ENCODE data around the gene KCTD17. TPM values are rescaled to one million over a fixed set of nuclear protein-coding genes. Genes with fewer than 3 reads are reported as not detected.

KCTD17 gene
- total and polyA plus RNA-seq, 2 of the 4 experiments (the other 2 are of a cell fraction): 28.3 to 37.3 TPM

GRCh38 chr22:37070744-37071143 is 19.2 kb downstream of the KCTD17 start:
- TF ChIP-seq NFE2L2 (IDR thresholded peaks at IDR 0.05; ENCODE audit: low read depth, low read length): no peak
- TF ChIP-seq RCOR1 (IDR thresholded peaks at IDR 0.05; ENCODE audit: insufficient replicate concordance, low read length): no peak
- no peak for TF ChIP-seq BHLHE40 (IDR thresholded peaks at IDR 0.05; ENCODE audit: low read depth, low read length)
- TF ChIP-seq MAFK (IDR thresholded peaks at IDR 0.05; ENCODE audit: low read depth, low read length): no peak
- no peak for TF ChIP-seq ELK1 (IDR thresholded peaks at IDR 0.05; ENCODE audit: borderline replicate concordance, low read depth, low read length)
- TF ChIP-seq RAD21 (IDR thresholded peaks at IDR 0.05; ENCODE audit: low read length): no peak
- no peak for TF ChIP-seq MAZ (IDR thresholded peaks at IDR 0.05; ENCODE audit: borderline replicate concordance, low read depth, low read length)
- no peak for TF ChIP-seq FOS (IDR thresholded peaks at IDR 0.05; ENCODE audit: low read depth, low read length)
- TF ChIP-seq CHD1 (IDR thresholded peaks at IDR 0.05; ENCODE audit: low read depth, low read length): no peak
- TF ChIP-seq MXI1 (IDR thresholded peaks at IDR 0.05; ENCODE audit: borderline replicate concordance, low read depth, low read length): no peak
- no peak for TF ChIP-seq SMC3 (IDR thresholded peaks at IDR 0.05; ENCODE audit: low read depth, low read length)
- TF ChIP-seq USF2 (IDR thresholded peaks at IDR 0.05; ENCODE audit: low read depth, low read length): no peak
- TF ChIP-seq CEBPB (IDR thresholded peaks at IDR 0.05; ENCODE audit: low read depth, low read length): no peak
- TF ChIP-seq POLR2A (IDR thresholded peaks at IDR 0.05; ENCODE audit: low read depth, low read length): no peak
- TF ChIP-seq CTCF (conservative IDR thresholded peaks at IDR 0.05; ENCODE audit: low read depth, low read length): no peak
- TF ChIP-seq RFX5 (IDR thresholded peaks at IDR 0.05; ENCODE audit: low read depth, low read length): no peak
- H3K9ac ChIP-seq (ENCODE audit: low read depth, low read length): no peak overlapping the region
- no peak overlapping the region for H2AK5ac ChIP-seq (ENCODE audit: low read depth, low read length)
- no peak overlapping the region for H3K18ac ChIP-seq (ENCODE audit: low read depth, low read length)
- ChIA-PET POLR2A (ENCODE audit: unreplicated experiment) (no interaction called here), CTCF (interaction anchor here (0.8 kb wide), 1 partner anchor 14 kb away, joined by 3 read pairs; no protein-coding TSS in a partner anchor)
- H4K8ac ChIP-seq (ENCODE audit: low read depth in 2 of 2, low read length in 2 of 2): no peak overlapping the region
- H3K4ac ChIP-seq (ENCODE audit: low read depth, low read length): no peak overlapping the region
- no peaks in the 10 kb centered on the region for H4K20me1 ChIP-seq (ENCODE audit: insufficient read depth, low read length)
- DNase-seq (no peak), ATAC-seq (ENCODE audit: low read depth) (no peak)
- 90% methylated on average over 2 of the region's 9 CpGs; no CpG with 5 or more reads in 1 of the 2 experiments for WGBS, 2 experiments (ENCODE audit: extremely low coverage in 2 of 2, insufficient read length in 1 of 2)
- H2BK120ac ChIP-seq (ENCODE audit: low read depth, low read length): no peak overlapping the region
- H2AFZ ChIP-seq (replicated peaks; ENCODE audit: low read length, poor library complexity): no peak overlapping the region
- H3K23ac ChIP-seq (ENCODE audit: low read depth, low read length): no peak overlapping the region
- dilution Hi-C loops (cut with HindIII; ENCODE audit: low sequenced_read_pairs, unreplicated experiment) (no loop called here), in situ Hi-C loops (cut with MboI; ENCODE audit: low sequenced_read_pairs) (no loop called here), intact Hi-C loops (cut with micrococcal nuclease) (no loop called here)
- H3K36me3 ChIP-seq (ENCODE audit: control insufficient read depth, insufficient read depth, low read length): no peaks in the 10 kb centered on the region
- no peak overlapping the region for H3K4me3 ChIP-seq (ENCODE audit: insufficient read depth, low read depth, low read length)
- H4K5ac ChIP-seq (ENCODE audit: low read depth, low read length): no peak overlapping the region
- no peak overlapping the region for H3K56ac ChIP-seq (ENCODE audit: extremely low read depth, insufficient read depth, low read length)
- BruUV-seq (replicated peaks): no TSS peak
- no peaks in the 10 kb centered on the region for H3K79me1 ChIP-seq (ENCODE audit: low read depth in 1 of 2, low read length in 2 of 2)
- no peak overlapping the region for H4K91ac ChIP-seq (ENCODE audit: insufficient read depth, low read depth, low read length)
- no peaks in the 10 kb centered on the region for H3K9me3 ChIP-seq (ENCODE audit: control insufficient read depth, insufficient read depth, low read length)
- no peak overlapping the region for H2BK5ac ChIP-seq (ENCODE audit: low read depth, low read length, poor library complexity, severe bottlenecking)
- no peak overlapping the region for H2BK15ac ChIP-seq (ENCODE audit: low read depth, low read length)
- no peak overlapping the region for H2AK9ac ChIP-seq (replicated peaks; ENCODE audit: low read depth, low read length, poor library complexity)
- H3K4me1 ChIP-seq (ENCODE audit: control insufficient read depth, insufficient read depth, low read length): no peaks in the 10 kb centered on the region
- H3K27ac ChIP-seq (ENCODE audit: insufficient read depth, low read length): no peak overlapping the region
- H3K9me1 ChIP-seq (ENCODE audit: insufficient read depth, low read length): no peaks in the 10 kb centered on the region
- no peak overlapping the region for H3K4me2 ChIP-seq (ENCODE audit: low read depth, low read length)
- H3K14ac ChIP-seq (replicated peaks; ENCODE audit: low read depth, low read length): no peak overlapping the region
- no peak overlapping the region for H2BK20ac ChIP-seq (ENCODE audit: low read depth, low read length)
- H3K27me3 ChIP-seq (ENCODE audit: control insufficient read depth, insufficient read depth, low read length): peaks cover 42% of the 10 kb centered on the region

All from IMR-90 (cell line).